Stimulated activated CD4-positive, alpha-beta T cell treated with anti-CD3 and anti-CD28 coated beads, TNF-alpha, amount 100 ng/mL, for 48 hours (primary cell): ENCODE results near the gene MYO9B.

Experiments
- DNase-seq, 3 donors: peaks; one replicate each; pipeline ENCODE4 v3.0.0-alpha.2; 2020; ENCODE audit warnings: low read depth in 3 of 3

The MYO9B gene, protein sequence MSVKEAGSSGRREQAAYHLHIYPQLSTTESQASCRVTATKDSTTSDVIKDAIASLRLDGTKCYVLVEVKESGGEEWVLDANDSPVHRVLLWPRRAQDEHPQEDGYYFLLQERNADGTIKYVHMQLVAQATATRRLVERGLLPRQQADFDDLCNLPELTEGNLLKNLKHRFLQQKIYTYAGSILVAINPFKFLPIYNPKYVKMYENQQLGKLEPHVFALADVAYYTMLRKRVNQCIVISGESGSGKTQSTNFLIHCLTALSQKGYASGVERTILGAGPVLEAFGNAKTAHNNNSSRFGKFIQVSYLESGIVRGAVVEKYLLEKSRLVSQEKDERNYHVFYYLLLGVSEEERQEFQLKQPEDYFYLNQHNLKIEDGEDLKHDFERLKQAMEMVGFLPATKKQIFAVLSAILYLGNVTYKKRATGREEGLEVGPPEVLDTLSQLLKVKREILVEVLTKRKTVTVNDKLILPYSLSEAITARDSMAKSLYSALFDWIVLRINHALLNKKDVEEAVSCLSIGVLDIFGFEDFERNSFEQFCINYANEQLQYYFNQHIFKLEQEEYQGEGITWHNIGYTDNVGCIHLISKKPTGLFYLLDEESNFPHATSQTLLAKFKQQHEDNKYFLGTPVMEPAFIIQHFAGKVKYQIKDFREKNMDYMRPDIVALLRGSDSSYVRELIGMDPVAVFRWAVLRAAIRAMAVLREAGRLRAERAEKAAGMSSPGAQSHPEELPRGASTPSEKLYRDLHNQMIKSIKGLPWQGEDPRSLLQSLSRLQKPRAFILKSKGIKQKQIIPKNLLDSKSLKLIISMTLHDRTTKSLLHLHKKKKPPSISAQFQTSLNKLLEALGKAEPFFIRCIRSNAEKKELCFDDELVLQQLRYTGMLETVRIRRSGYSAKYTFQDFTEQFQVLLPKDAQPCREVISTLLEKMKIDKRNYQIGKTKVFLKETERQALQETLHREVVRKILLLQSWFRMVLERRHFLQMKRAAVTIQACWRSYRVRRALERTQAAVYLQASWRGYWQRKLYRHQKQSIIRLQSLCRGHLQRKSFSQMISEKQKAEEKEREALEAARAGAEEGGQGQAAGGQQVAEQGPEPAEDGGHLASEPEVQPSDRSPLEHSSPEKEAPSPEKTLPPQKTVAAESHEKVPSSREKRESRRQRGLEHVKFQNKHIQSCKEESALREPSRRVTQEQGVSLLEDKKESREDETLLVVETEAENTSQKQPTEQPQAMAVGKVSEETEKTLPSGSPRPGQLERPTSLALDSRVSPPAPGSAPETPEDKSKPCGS (N-terminal part only)

DNA sequence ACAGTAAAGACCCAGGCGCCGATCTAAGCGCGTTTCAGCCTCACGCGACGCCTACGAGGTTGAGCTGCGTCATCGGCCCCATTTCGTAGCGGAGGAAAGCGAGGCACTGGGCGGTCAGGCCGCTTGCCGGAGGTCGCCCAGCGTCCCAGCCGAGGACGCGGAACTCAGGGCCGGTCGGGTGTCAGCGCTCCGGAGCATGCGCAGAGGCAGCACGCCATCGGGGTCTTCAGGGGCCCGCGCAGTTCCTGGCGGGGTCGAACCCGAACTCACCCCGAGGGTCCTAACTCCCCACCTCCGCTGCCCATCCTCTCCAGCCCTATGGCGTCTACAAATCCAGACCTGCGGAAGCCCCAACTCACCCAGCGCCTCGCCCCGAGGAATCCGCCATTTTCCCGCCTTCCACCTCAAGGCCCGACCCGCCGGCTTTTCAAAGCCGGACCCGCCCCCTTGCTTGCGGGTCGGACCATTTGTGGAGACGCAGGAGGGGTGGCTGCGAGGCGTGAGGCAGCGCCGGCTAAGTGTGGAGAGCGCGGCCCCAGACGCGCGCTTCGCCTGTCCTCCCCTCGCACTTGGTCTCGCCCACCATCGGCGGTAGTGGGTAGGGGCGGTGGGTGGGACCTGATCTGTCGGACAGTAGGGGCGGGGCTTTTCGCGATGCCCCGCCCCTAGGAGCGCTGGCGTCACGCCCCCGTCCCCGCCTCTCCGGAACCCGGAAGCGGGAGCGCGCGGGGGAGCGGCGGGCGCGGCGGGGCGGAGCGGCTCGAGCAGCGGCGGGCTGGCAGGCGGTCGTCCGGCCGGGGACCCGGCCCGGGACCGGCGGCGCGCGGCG is at the start of gene MYO9B, which contains the start of gene HAUS8:
TSS of gene MYO9B (plus strand) at position 743 of the 829 bp plus-strand sequence. CDS start 25,941 bp downstream, outside the sequence.
TSS of gene HAUS8 (minus strand) at position 418 of the 829 bp plus-strand sequence. CDS start at position 388, 30 bp downstream.
- DNase-seq, result peak; percentile 98 to 100 (median 98)

DNA sequence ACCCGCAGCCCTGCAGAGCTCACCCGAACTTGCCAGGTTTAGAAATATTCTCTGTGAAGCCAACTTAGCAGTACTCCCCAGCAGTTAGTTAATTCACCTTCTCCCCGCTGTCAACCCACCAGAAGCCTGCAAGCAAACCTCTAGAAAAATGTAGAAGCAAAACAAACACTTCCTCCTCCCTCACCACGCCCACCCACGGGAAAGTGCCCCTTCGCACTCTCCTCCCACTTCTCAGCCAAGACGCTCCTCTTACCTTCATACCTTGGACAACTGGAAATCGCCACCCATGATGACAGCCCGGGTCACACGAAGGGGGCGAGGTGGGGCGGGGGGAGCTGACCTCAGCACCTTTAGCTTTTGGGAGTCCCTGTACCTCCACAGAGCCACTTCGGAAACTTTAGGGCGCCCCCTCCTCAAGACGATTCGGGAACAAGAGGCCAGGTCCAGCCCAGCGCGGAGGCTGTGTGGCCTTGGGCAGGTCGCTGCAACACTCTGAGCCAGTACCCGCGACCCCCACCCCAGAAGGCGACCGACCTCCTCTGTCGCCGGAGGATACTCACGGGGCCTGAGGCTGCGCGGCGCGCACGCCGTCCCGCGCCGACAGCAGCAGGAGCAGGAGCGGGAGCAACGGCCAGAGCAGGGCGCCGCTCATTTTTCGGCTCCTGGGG is 49.5 kb upstream of the MYO9B start:
- no peak for DNase-seq

DNA sequence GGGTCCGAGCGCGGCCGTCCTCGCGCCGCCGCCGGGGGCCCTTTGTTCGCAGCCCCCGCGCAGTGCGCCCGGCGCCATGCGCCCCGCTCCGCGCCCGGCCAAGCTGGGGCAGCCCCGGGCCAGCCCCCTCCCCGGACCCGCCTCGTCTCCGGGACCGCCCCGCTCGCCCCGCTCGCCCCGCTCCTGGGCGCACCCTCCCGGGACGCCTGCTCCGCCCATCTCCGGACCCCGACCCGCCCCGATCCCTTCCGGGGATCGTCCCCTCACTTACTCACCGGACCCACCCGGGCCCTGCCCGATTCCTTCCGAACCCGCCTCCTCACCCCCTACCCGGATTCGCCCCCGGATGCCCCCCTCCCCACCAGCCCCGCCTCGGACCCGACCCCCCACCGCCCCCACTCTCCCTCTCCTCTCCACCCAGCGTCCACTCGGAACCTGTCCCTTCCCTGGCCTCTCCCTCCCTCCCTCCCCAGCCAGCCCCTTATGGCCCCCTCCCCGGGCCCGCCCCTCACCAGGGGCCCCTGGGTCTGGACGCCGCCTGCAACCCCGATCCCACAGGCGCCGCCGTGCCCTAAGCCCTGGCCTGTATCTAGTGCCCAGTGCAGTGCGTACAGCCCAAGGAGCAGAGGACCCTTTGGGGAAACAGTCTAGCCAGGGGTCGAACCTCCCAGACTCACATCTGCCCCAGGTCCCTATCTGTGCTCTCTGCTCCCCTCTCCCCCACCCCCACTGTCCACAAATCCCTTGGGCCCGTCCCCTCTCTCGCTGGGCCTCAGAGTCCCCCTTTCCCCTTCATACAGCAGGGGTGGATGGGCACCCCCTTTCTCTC is 48.7 kb upstream of the MYO9B start, which contains the start of gene CPAMD8:
TSS of gene CPAMD8 (minus strand) at position 105 of the 829 bp plus-strand sequence. CDS start 168 bp downstream, outside the sequence.
- DNase-seq, result no peak

DNA sequence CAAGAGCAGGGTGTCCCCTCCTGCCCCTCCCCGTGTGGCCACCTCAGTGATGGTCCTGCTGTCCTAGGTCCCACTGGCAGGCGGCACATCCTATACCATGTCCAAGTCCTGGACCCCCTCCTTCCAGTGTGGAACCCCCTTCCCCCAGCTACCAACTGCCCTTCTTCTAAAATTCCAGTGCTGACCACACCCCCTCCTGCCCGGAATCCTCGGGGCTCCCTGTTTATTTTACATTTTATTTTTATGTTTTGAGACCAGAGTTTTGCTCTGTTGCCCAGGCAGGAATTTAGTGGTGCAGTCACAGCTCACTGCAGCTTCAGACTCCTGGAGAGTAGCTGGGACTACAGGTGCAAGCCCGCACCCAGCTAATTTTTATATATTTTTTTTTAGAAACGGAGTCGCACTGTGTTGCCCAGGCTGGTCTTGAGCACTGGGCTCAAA is 48.0 kb upstream of the MYO9B start:
- no peak for DNase-seq

DNA sequence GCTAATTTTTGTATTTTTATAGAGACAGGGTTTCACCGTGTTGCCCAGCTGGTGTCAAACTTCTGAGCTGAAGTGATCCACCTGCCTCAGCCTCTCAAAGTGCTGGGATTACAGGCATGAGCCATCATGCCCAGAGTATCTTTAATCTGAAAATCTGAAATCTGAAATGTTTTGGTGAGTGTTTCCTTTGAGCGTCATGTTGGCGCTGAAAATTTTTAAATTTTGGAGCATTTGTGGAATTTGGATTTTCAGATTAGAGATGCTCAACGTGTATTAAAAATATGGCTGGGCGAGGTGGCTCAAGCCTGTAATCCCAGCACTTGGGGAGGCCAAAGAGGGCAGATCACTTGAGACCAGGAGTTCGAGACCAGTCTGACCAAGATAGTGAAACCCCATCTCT is 43.8 kb upstream of the MYO9B start:
- DNase-seq, result no peak

DNA sequence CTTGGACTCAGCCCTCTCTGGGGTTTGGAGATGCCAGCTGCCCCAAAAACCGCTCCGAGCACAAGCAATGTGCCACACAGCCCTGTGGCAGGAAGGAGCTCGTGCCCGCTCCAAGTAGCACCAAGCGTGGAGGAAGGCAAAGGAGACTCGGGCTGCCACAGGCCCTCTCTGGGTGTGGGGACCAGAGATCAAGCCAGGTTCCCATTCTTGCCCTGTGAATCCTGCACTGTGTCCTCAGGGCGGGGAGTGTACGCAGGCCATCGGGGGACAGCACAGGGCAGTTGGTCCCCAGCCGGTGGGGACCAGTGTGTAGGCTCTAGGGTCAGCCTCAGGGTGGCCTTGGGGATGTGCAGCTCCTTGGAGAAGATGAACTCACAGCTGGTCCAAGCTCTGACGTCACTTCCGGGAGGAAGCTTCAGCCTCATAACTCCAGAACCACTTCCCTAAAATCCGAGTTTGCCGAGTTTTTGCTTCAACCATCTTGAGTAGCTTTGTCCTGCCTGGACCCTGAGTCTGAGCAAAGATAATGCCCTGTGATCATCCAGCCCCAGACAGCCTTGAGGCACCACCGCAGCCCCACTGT is 39.6 kb upstream of the MYO9B start:
- DNase-seq, result no peak

DNA sequence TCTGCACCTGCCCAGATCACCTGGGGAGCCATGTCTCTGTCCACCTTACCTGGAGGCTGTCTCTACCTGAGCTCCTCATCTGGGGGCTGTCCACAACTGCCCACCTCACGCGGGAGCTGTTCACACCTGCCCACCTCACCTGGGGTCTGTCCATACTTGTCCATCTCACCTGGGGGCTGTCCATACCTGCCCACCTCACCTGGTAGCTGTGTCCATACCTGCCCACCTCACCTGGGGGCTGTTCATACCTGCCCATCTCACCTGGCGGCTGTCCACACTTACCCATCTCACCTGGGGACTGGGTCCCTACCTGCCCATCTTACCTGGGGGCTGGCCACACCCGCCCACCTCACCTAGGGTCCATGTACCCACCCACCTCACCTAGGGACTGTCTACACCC is 38.9 kb upstream of the MYO9B start:
- DNase-seq, result no peak

DNA sequence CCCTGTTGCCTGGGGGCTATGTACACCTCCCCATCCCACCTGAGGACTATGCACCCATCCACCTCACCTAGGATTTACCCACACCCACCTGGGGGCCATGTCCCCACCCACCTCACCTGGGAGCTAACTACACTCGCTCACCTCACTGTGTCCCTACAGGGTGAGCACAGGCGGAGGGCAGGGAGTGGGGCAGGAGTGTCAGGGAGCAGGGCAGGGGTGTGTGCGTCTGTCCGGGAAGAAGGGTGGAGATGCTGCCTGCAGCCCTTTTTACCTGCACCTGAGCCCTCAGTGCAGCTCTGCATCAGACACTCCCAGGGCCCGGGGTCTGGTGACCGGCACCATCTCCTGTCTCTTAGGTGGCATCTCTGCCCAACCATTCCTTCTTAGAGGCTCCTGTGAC is 38.4 kb upstream of the MYO9B start:
- DNase-seq, result no peak

DNA sequence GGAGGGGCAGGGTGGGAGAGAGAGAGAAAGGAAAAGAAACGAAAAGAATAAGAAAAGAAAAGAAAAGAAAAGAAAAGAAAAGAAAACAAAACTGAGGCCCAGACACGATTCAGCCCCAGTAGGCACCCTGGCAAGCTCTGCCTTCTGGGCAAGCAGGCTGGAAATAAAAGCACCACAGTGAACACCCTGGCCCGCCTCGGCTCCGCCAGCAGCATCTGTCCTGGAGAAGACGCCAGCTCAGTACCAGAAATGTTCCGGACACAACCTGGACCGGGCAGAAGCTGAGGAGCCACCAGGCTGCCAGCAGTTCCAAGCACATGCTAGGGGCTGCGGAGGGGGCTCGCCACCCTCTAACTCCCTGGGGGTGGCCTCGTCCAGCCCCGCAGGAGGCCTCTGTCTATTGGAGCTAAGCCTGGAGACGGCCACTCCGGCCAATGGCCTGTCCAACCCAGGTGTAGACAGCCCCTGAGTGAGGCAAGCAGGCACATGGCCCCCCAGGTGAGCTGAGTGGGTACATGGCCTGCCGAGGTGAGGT is 37.5 kb upstream of the MYO9B start:
- no peak for DNase-seq

DNA sequence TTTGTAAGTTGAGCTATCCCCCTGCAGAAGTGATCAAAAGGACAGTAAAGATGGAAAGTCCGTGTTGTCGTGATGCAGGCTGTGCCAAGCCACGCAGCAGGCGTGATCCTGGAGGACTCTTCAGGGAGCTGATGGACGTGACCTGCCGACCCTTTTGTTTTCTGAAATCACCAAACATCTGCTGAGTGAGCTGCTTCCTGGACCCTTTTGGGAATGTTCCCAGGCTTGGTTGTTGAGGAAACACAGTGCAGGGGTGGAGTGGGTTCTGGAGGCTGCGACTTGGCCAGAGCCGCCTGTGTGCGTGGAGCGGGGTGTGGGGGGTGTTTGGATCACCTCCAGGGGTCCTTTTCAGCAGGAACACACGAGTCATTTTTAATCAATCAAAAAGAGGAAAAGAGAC is 33.6 kb upstream of the MYO9B start:
- DNase-seq, result no peak

DNA sequence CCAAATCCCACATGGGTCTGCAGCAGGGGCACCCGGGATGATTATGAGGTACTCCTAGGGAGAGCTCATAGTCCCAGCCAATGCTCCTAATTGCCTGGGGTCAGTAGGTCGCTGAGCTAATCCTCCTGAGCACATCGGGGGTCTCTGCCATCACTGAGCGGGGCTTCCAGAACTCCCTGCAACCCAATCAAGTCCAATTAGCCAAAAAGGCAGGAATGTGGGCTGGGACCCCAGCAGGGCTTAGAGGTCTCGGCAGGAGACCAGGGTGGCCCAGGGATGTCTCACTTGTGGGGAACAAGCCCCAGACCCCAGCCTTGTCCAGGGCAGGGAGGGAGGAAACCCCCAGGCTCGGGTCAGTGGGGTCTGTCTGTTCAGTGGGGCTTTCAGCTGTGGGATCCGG is 31.8 kb upstream of the MYO9B start:
- DNase-seq, result no peak

DNA sequence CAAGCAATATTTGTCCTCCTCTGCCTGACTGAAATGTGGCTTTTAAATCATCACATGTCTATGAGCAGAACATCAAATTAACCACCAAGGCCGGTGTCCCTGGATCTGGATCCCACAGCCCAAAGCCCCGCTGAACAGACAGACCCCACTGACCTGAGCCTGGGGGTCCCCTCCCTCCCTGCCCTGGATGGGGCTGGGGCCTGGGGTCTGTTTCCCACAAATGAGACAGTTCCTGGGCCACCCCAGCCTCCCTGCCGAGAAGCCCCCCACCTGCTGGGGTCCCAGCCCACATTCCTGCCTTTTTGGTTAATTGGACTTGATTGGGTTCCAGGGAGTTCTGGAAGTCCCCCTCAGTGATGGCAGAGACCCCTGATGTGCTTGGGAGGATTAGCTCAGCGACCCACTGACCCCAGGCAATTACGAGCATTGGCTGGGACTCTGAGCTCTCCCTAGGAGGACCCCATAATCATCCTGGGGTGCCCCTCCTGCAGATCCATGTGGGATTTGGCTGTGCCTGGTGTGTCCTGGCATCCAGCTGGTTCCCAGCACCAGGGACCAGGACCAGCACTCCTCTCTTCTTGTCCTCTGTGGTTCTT is 29.6 kb upstream of the MYO9B start:
- DNase-seq, result no peak

DNA sequence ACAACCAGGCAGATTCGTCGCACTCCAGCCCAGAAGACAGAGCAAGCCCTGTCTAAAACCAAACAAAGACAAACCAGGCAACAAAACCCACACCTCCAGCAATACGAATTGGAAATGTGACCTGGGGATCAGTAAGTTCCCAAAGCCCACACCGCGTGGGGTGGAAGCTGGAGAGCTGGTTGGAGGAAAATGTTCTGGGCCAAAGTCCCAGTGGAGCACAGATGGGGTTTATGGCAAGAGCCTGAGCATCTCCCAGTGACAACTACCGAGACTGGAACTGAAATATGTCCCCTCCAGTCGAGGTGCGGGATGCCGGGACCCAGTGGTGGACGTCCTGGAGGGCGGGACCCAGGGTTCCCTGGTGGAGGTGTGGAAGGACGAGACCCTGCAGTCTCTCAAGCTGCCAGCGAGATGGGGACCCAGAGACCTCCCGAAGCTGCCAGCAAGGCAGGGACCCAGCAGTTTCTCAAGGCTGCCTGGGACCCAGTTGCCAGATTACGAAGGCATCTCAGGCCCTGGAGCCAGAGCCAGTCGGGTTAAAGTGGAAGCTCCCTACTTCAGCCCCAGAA is 26.6 kb upstream of the MYO9B start:
- DNase-seq, result no peak

DNA sequence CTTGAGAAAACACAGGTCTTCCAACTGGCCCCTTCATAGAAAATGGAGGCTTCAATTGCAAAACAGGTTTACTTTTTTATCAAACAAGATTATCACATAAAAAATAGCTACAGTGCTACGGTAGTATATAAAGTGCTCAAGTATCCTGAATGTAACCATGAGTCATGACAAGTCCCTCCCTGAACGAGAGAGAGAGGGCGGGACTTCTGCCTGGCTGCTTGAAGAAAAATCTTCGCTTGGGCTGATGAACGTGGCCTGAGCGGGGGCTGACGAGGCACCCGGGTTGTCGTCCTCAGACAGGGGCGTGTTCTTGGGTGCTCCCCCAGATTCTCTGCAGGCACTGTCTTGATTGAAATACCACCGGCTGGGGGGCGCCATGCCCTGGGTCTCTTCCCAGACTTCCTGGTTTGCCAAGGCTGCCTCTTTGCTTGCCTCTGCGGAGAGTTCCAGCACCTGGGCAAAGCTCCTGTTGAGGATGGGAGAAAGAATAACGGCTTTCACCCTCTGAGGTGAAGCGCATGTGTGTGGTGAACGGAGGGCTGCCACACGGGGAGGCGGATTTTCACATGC is 25.8 kb upstream of the MYO9B start:
- no peak for DNase-seq

DNA sequence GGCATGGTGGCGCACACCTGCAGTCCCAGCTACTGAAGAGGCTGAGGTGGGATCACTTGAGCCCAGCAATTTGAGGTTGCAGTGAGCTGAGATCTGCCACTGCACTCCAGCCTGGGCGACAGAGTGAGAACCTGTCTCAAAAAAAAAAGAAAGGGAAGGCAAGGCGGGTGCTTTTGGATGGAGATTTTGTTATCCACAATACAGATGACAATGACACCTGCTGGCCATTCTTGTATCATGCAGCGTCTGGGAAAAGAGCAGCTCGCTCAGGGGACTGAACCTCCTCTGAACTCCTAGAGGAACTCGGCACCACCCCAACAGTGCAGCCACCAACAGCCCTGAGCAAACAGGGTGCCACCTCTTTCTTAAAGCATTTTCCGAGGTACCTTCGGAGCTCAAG is 23.1 kb upstream of the MYO9B start:
- DNase-seq, result no peak

DNA sequence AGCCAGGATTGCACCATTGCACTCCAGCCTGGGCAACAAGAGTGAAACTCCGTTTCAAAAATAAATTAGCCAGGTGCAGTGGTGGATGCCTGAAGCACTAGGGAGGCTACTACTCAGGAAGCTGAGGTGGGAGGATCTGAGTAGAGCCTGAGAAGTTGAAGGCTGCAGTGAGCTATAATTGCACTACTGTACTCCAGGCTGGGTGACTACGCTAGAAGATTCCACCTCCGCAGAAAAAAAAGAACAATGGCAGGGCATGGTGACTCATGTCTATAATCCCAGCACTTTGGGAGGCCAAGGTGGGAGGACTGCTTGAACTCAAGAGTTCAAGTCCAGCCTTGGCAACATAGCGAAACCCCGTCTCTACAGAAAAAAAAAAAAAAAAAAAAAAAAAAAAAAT is 20.8 kb upstream of the MYO9B start:
- DNase-seq, result no peak

DNA sequence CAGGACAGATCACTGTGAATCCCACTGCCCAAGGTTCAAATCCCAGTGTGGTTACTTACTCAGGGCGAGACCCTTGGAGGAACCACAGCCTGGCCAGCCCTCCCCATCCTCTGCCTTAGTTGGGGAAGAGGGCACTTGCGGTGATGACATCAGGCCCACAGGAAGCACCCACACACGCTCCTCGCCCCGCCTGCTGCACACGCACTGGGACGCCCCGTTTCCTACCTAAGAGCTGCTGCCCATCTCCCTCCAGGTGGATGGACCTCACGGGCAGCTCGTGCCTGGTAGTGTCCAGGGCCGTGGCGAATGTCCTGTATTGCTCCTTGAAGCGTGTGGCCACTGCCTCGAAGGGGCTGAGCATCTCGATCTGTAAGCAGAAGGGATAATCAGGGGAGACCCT is 19.9 kb upstream of the MYO9B start:
- DNase-seq, result no peak

DNA sequence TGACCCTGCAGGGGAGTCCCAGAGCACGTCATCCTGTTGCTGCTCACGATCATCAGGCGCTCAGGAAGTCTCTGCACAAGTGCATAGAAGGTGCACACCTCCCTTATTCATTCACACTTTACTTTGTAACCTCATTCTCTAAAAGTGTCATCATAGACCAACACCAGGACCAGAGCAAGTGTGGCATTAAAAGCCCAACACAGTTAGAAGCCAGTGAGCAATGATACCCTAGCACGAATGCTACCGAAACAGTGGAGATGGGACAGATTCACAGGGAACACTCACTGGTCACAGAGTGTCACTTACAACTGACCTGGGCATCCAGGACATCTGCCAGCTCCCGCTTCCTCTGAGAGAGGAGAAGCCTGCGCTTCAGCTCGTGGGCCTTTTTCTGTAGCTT is 17.3 kb upstream of the MYO9B start:
- DNase-seq, result no peak
